Measurements from ENCODE around the gene ST8SIA6.

Gene ST8SIA6

GRCh38 chr10:17316488-17317170 lies 137.8 kb downstream of the ST8SIA6 start:
- no peak for DNase-seq (ENCODE audit: extremely low read depth, low read depth)
- H3K4me3 ChIP-seq (replicated peaks; ENCODE audit: low read depth, low read length), result no peak overlapping the region
- no peak for TF ChIP-seq CTCF (IDR thresholded peaks at IDR 0.05; ENCODE audit: low read depth, low read length, missing control alignments)

GRCh38 chr10:17309435-17309834 lies 145.0 kb downstream of the ST8SIA6 start:
- H3K4me3 ChIP-seq (replicated peaks; ENCODE audit: low read depth, low read length), result no peak overlapping the region
- TF ChIP-seq CTCF (IDR thresholded peaks at IDR 0.05; ENCODE audit: low read depth, low read length, missing control alignments), result no peak
- no peak for DNase-seq (ENCODE audit: extremely low read depth, low read depth)

- TF ChIP-seq CTCF (IDR thresholded peaks at IDR 0.05; ENCODE audit: low read depth, low read length, missing control alignments), result no peak
- no peak overlapping the region for H3K4me3 ChIP-seq (replicated peaks; ENCODE audit: low read depth, low read length)
- DNase-seq (ENCODE audit: extremely low read depth, low read depth), result no peak
These were observed 147.3 kb downstream of the ST8SIA6 start for GRCh38 chr10:17307123-17307522.

- no peak for DNase-seq (ENCODE audit: extremely low read depth, low read depth)
- no peak overlapping the region for H3K4me3 ChIP-seq (replicated peaks; ENCODE audit: low read depth, low read length)
- no peak for TF ChIP-seq CTCF (IDR thresholded peaks at IDR 0.05; ENCODE audit: low read depth, low read length, missing control alignments)
These were observed 162.0 kb downstream of the ST8SIA6 start for GRCh38 chr10:17292375-17292774.

GRCh38 chr10:17290226-17290625 lies 164.2 kb downstream of the ST8SIA6 start:
- DNase-seq (ENCODE audit: extremely low read depth, low read depth), result no peak

GRCh38 chr10:17289763-17290162 lies 164.6 kb downstream of the ST8SIA6 start:
- H3K4me3 ChIP-seq (replicated peaks; ENCODE audit: low read depth, low read length), result no peak overlapping the region
- TF ChIP-seq CTCF (IDR thresholded peaks at IDR 0.05; ENCODE audit: low read depth, low read length, missing control alignments), result no peak
- DNase-seq (ENCODE audit: extremely low read depth, low read depth), result no peak

More at GRCh38 chr10:17290226-17290625, 164.2 kb downstream of the ST8SIA6 start:
- no peak overlapping the region for H3K4me3 ChIP-seq (replicated peaks; ENCODE audit: low read depth, low read length)
- TF ChIP-seq CTCF (IDR thresholded peaks at IDR 0.05; ENCODE audit: low read depth, low read length, missing control alignments), result peak; percentile 15
